Endothelial cell of umbilical vein (primary cell): ENCODE results near the gene MOB1B.

Source experiments
- CTCF ChIP-seq, 2 donors: IDR thresholded peaks; 1 replicate in 1 of 2; 2 replicates in 1 of 2; pipeline ENCODE4 v1.5.1; 2011; ENCODE audit warnings: low read length in 2 of 2, mild to moderate bottlenecking in 2 of 2, moderate library complexity in 2 of 2, control low read depth in 1 of 2, inconsistent platforms in 1 of 2, low read depth in 1 of 2; ENCODE audit not compliant: insufficient read depth in 1 of 2; ENCODE audit errors: extremely low read depth in 1 of 2
- EZH2 ChIP-seq: IDR thresholded peaks from 2 replicates; pipeline ENCODE4 v1.6.1; 2012; ENCODE audit warnings: borderline replicate concordance, low read depth, mild to moderate bottlenecking, moderate library complexity, low read length, inconsistent platforms; ENCODE audit not compliant: severe bottlenecking
- FOS ChIP-seq: IDR thresholded peaks from 2 replicates; pipeline ENCODE4 v1.6.1; 2011; ENCODE audit warnings: mild to moderate bottlenecking, low read length, moderate library complexity, borderline replicate concordance; ENCODE audit not compliant: insufficient read depth
- JUN ChIP-seq: IDR thresholded peaks from 2 replicates; pipeline ENCODE4 v1.6.1; 2011; ENCODE audit warnings: borderline replicate concordance, low read depth; ENCODE audit not compliant: insufficient read length, insufficient read depth
- MYC ChIP-seq: IDR thresholded peaks from one replicate; pipeline ENCODE4 v1.6.1; 2011; ENCODE audit warnings: mild to moderate bottlenecking, low read depth, low read length
- POLR2A ChIP-seq: IDR thresholded peaks from 2 replicates; pipeline ENCODE4 v1.6.1; 2012; ENCODE audit warnings: low read depth, mild to moderate bottlenecking, control low read depth, low read length
- POLR2AphosphoS5 ChIP-seq: IDR thresholded peaks from 2 replicates; pipeline ENCODE4 v1.6.1; 2012; ENCODE audit warnings: low read depth, mild to moderate bottlenecking, control low read depth, low read length, moderate library complexity; ENCODE audit not compliant: insufficient read depth
- TF ChIP-seq, protein P1 (sequence below): IDR thresholded peaks from 2 replicates; pipeline ENCODE4 v1.6.1; 2011; ENCODE audit not compliant: insufficient read depth, insufficient read length

DNA sequence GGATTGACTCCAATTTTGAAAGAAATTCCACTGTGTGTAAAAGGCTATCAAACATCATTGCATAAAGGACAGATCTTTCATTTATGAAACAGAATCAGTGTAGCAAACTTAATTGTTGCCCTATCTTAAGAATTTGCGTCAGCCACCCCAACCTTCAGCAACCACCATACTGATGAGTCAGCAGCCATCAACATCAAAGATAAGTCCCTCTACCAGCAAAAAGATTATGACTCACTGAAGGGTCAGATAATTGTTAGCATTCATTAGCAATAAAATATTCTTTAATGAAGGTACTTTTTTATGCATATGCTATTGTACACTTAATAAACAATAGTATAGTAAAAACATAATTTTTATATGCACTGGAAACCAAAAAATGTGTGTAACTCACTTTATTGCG, 46.7 kb upstream of the MOB1B start:
- no peak for TF ChIP-seq EZH2
- TF ChIP-seq CTCF (IDR thresholded peaks at IDR 0.05; ENCODE audit: extremely low read depth in 1 of 2, insufficient read depth in 1 of 2, low read depth in 1 of 2, low read length in 2 of 2): no peak
- TF ChIP-seq, protein P1, sequence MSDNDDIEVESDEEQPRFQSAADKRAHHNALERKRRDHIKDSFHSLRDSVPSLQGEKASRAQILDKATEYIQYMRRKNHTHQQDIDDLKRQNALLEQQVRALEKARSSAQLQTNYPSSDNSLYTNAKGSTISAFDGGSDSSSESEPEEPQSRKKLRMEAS: no peak
- TF ChIP-seq JUN: no peak
- TF ChIP-seq POLR2A: no peak
- no peak for TF ChIP-seq POLR2AphosphoS5
- no peak for TF ChIP-seq MYC
- no peak for TF ChIP-seq FOS
